B cell (primary cell): Measurements from ENCODE around the gene AKT1. TPM values are rescaled to one million over a fixed set of nuclear protein-coding genes. Genes with fewer than 3 reads are reported as not detected.

Source experiments
- ATAC-seq: fragments of 200-7000 bp; cut with Tn5 transposase; one replicate; pipeline ENCODE4 v1.10.0; 2021; ENCODE audit warnings: low read depth, mild to moderate bottlenecking, moderate number of reproducible peaks, moderate library complexity
- CTCF ChIA-PET: fragments of 350-600 bp; sonication (Branson Sonifier 250); formaldehyde crosslinking; loops from one replicate; lab custom pipeline; 2021; ENCODE audit warnings: antibody characterized with exemption, inconsistent platforms; lab: Charles Lee
- POLR2A ChIA-PET: fragments of 350-600 bp; sonication (Branson Sonifier 250); formaldehyde crosslinking; loops from one replicate; lab custom pipeline; 2021; ENCODE audit warnings: antibody characterized with exemption; lab: Charles Lee
- DNase-seq: peaks from one replicate; pipeline ENCODE4 v3.0.0; 2013
- H2AFZ ChIP-seq: 2 replicates; pipeline ENCODE4 v1.6.1; 2012; ENCODE audit warnings: mild to moderate bottlenecking, low read depth, low read length; ENCODE audit not compliant: insufficient read depth, poor library complexity, severe bottlenecking
- H3K27ac ChIP-seq, 2 donors: 1 replicate in 1 of 2; 2 replicates in 1 of 2; pipeline ENCODE4 v1.5.1; 2012 to 2013; ENCODE audit warnings: low read length in 2 of 2, mild to moderate bottlenecking in 2 of 2, moderate library complexity in 1 of 2
- H3K27me3 ChIP-seq, 4 experiments: fragments of 200-600 bp in 1 of 4; sonication (generic) in 1 of 4; replicated peaks in 1 of 4; 1 replicate in 2 of 4; 2 replicates in 2 of 4; pipeline versions ENCODE4 v1.6.1 to v1.7.0; 2013 to 2016; ENCODE audit warnings: low read length in 3 of 4, mild to moderate bottlenecking in 2 of 4, mixed read lengths in 1 of 4, moderate library complexity in 1 of 4; ENCODE audit not compliant: insufficient read depth in 4 of 4, control insufficient read depth in 3 of 4; ENCODE audit errors: control extremely low read depth in 1 of 4
- H3K36me3 ChIP-seq, 2 experiments: replicated peaks in 1 of 2; 1 replicate in 1 of 2; 2 replicates in 1 of 2; pipeline versions ENCODE4 v1.6.1 to v1.7.1; 2013; ENCODE audit warnings: low read length in 1 of 2; ENCODE audit not compliant: insufficient read depth in 2 of 2, control insufficient read depth in 1 of 2; ENCODE audit errors: control extremely low read depth in 1 of 2, extremely low read depth in 1 of 2
- H3K4me1 ChIP-seq, 2 donors: fragments of 200-600 bp in 1 of 2; sonication (generic) in 1 of 2; 1 replicate in 1 of 2; 2 replicates in 1 of 2; pipeline versions ENCODE4 v1.5.1 to v1.6.1; 2013 to 2017; ENCODE audit warnings: low read length in 2 of 2; ENCODE audit not compliant: control insufficient read depth in 2 of 2, insufficient read depth in 2 of 2
- H3K4me2 ChIP-seq: replicated peaks from 2 replicates; pipeline ENCODE3; 2012; ENCODE audit warnings: mild to moderate bottlenecking, low read depth, low read length; ENCODE audit not compliant: poor library complexity, severe bottlenecking
- H3K4me3 ChIP-seq, 5 experiments: fragments of 200-600 bp in 1 of 5; sonication (generic) in 1 of 5; 1 replicate in 3 of 5; 2 replicates in 2 of 5; pipeline versions ENCODE4 v1.5.1 to v1.7.0; 2011 to 2016; ENCODE audit warnings: low read length in 4 of 5, mild to moderate bottlenecking in 4 of 5, low read depth in 2 of 5, control low read depth in 1 of 5, moderate library complexity in 1 of 5; ENCODE audit not compliant: insufficient read depth in 1 of 5; ENCODE audit errors: control extremely low read depth in 1 of 5, extremely low read depth in 1 of 5
- H3K79me2 ChIP-seq: fragments of 200-600 bp; sonication (generic); one replicate; pipeline ENCODE4 v1.6.0; 2016; ENCODE audit warnings: low read length; ENCODE audit not compliant: control insufficient read depth, insufficient read depth
- H3K9ac ChIP-seq: fragments of 200-600 bp; sonication (generic); 2 replicates; pipeline ENCODE4 v1.6.1; 2017; ENCODE audit warnings: mild to moderate bottlenecking, low read length, moderate library complexity
- H3K9me3 ChIP-seq, 3 donors: one replicate each; pipeline versions ENCODE4 v1.6.1 to v1.7.1; 2013; ENCODE audit warnings: low read length in 2 of 3; ENCODE audit not compliant: control insufficient read depth in 2 of 3, insufficient read depth in 1 of 3; ENCODE audit errors: control extremely low read depth in 1 of 3
- H4K20me1 ChIP-seq: 2 replicates; pipeline ENCODE4 v1.6.0; 2012; ENCODE audit warnings: mild to moderate bottlenecking, low read length; ENCODE audit not compliant: insufficient read depth, control insufficient read depth, poor library complexity, severe bottlenecking
- H3K27ac Mint-ChIP-seq: one replicate; pipeline ENCODE4 v1.8.0; 2021; ENCODE audit warnings: mixed read lengths
- H3K27me3 Mint-ChIP-seq: one replicate; pipeline ENCODE4 v1.8.0; 2021; ENCODE audit warnings: mixed read lengths
- H3K4me1 Mint-ChIP-seq: one replicate; pipeline ENCODE4 v1.8.0; 2021; ENCODE audit warnings: mixed read lengths
- H3K4me3 Mint-ChIP-seq: one replicate; pipeline ENCODE4 v1.8.0; 2021; ENCODE audit warnings: mixed read lengths
- H3K9me3 Mint-ChIP-seq: one replicate; pipeline ENCODE4 v1.8.0; 2022; ENCODE audit warnings: mixed read lengths; ENCODE audit not compliant: insufficient read depth
- CTCF ChIP-seq: fragments of 200-600 bp; IDR thresholded peaks from one replicate; pipeline ENCODE4 v1.8.0; 2022; ENCODE audit warnings: antibody characterized with exemption, mild to moderate bottlenecking
- EZH2 ChIP-seq: IDR thresholded peaks from 2 replicates; pipeline ENCODE4 v1.6.1; 2012; ENCODE audit warnings: borderline replicate concordance, low read depth, mild to moderate bottlenecking, moderate library complexity, low read length; ENCODE audit not compliant: insufficient read depth, poor library complexity, severe bottlenecking
- WGBS: methylation state at CpG from one replicate; pipeline ENCODE4 v1.1.5; 2013; ENCODE audit warnings: missing lambda C conversion rate; ENCODE audit not compliant: insufficient coverage; 5-methylcytosine and 5-hydroxymethylcytosine counted together
- intact Hi-C: fragments of 100-400 bp; cut with micrococcal nuclease; formaldehyde crosslinking; loops from one replicate; pipeline ENCODE4 v1.10.0; 2022
- polyA plus RNA-seq: library from polyadenylated mRNA; depleted of rRNA; stranded (reverse); fragments of >200 nt; gene quantifications from 2 replicates; pipeline ENCODE4 v1.2.3, GENCODE V29; 2012
- total RNA-seq, 2 donors: library from RNA; stranded (reverse); fragments of 120-200 nt in 1 of 2; gene quantifications; 1 replicate in 1 of 2; 2 replicates in 1 of 2; pipeline versions ENCODE4 v1.2.3 to v1.2.4, GENCODE V29; 2013 to 2022

AKT1 gene
- total and polyA plus RNA-seq, 2 donors (not counting 1 experiment from before 2014, with no cell fraction given): 71.1 to 90.1 TPM

DNA sequence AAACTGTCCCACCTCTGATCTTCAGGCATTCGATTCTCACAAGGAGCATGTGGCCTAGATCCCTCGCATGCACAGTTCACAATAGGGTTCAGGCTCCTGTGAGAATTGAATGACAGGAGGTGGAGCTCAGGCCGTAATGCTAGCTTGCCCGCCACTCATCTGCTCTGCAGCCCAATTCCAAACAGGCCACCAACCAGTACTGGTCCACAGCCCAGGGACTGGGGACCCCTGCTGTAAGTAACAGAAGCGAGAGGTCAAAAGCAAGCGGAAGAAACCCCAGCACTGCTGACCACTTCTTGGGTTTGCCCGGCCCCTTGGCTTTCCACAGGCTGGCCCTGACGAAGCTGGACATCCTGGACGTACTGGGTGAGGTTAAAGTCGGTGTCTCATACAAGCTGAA is 51.1 kb downstream of the AKT1 start:
- no peaks in the 10 kb centered on the region for H3K27me3 Mint-ChIP-seq
- ATAC-seq (no peak), DNase-seq (no peak)
- no peak overlapping the region for H2AFZ ChIP-seq
- no peaks in the 10 kb centered on the region for H3K36me3 ChIP-seq
- no peak overlapping the region for H3K27ac Mint-ChIP-seq
- H3K4me3 Mint-ChIP-seq: no peak overlapping the region
- H3K4me1 Mint-ChIP-seq: no peaks in the 10 kb centered on the region
- H3K4me1 ChIP-seq: peaks cover 0 to 3% of the 10 kb centered on the region in 2 donors
- H3K79me2 ChIP-seq: no peaks in the 10 kb centered on the region
- intact Hi-C loops: no loop called here
- H3K27ac ChIP-seq: no peak overlapping the region
- WGBS: 95% methylated on average over 10 of the region's 10 CpGs
- H3K9me3 ChIP-seq: no peaks in the 10 kb centered on the region
- H3K9me3 Mint-ChIP-seq: no peaks in the 10 kb centered on the region
- TF ChIP-seq CTCF (no peak), EZH2 (no peak)
- CTCF ChIA-PET: no interaction called here
- no peak overlapping the region for H3K4me3 ChIP-seq
- no peak overlapping the region for H3K4me2 ChIP-seq
- POLR2A ChIA-PET: no interaction called here
- no peaks in the 10 kb centered on the region for H4K20me1 ChIP-seq
- no peak overlapping the region for H3K9ac ChIP-seq
- no peaks in the 10 kb centered on the region for H3K27me3 ChIP-seq

- Histone ChIP-seq H4K20me1 (no peaks in the 10 kb centered on the region), H3K4me3 (no peak overlapping the region), H3K27me3 (no peaks in the 10 kb centered on the region), H3K4me2 (no peak overlapping the region), H2AFZ (no peak overlapping the region), H3K9ac (no peak overlapping the region), H3K9me3 (no peaks in the 10 kb centered on the region), H3K36me3 (no peaks in the 10 kb centered on the region), H3K79me2 (no peaks in the 10 kb centered on the region), H3K27ac (no peak overlapping the region), H3K4me1 (no peaks in the 10 kb centered on the region)
- no peaks in the 10 kb centered on the region for H3K4me1 Mint-ChIP-seq
- CTCF ChIA-PET: no interaction called here
- ATAC-seq (no peak), DNase-seq (no peak)
- H3K27ac Mint-ChIP-seq: no peak overlapping the region
- TF ChIP-seq EZH2: no peak
- no peak for TF ChIP-seq CTCF
- no peaks in the 10 kb centered on the region for H3K27me3 Mint-ChIP-seq
- WGBS: 90% methylated on average over 25 of the region's 28 CpGs
- POLR2A ChIA-PET: no interaction called here
- intact Hi-C loops: no loop called here
- H3K9me3 Mint-ChIP-seq: no peaks in the 10 kb centered on the region
- no peak overlapping the region for H3K4me3 Mint-ChIP-seq
These were observed 51.8 kb downstream of the AKT1 start for GRCh38 chr14:104743461-104744380.
